SK-MEL-5 (cell line): ENCODE measurements around the gene SIN3B. TPM values are rescaled to one million over a fixed set of nuclear protein-coding genes. Genes with fewer than 3 reads are reported as not detected.
"Not testable (repeated sequence)": the region's sequence is repeated elsewhere in the genome, so short reads cannot be mapped to it uniquely, and the experiment has no call there.

Experiments used
- DNase-seq: peaks from one replicate; pipeline ENCODE4 v3.0.0-alpha.2; 2016; ENCODE audit warnings: low read depth, low spot score
- in situ Hi-C: cut with HindIII; loops from 2 replicates; pipeline ENCODE4 v1.10.0; 2016; ENCODE audit warnings: low sequenced_read_pairs, high pct_unique_total_duplicates, low pct_unique_long_range_greater_than_20kb
- total RNA-seq: library from RNA; depleted of rRNA; stranded (reverse); fragments of >200 nt; shearing (Covaris generic); gene quantifications from 2 replicates; pipeline ENCODE4 v1.2.3, GENCODE V29; 2014

Gene SIN3B
- total RNA-seq, 1 experiment from 2014 or later: 14.4 TPM

GRCh38 chr19:16851031-16851712 is 22.0 kb downstream of the SIN3B start:
- DNase-seq: no peak
- in situ Hi-C loops: no loop called here

DNA sequence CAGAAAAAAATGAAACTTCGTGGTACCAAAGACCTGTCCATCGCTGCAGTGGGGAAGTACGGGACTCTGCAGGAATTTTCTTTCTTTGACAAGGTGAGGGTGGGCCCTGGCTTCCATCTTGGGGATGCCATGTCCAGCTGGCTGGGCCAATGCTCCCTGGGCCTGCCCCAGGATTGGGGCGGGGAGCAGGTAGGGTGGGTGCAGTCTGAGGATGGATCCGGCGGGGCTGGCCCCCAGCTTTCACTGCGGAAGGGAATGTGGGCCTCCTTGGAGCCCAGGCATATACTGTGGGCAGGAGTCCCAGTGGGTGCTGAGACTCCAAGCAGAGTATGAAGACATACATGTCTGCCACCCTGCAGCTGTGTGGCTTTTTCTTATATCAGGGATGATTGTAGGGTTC is 23.9 kb downstream of the SIN3B start:
- no peak for DNase-seq
- in situ Hi-C loops: no loop called here

DNA sequence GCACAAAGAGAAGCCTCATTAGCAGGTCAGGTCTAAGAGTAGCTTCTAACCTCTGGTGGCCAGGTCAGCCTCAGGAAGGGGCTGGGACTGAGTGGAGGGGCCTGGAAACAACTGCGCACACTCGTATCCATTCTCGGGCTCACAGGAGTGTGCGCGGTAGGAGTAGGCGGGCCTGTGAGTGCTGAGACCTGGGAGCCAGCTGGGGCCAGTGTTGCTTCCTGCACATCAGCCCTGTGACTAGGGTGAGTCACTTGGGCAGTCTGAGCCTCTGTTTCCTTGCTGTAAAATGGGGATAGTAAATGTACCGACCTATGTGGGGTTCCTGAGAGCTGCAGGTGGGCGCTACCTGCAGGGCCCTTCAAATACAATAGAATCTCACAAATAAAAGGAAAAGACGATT is 26.9 kb downstream of the SIN3B start:
- in situ Hi-C loops: no loop called here
- no peak for DNase-seq

GRCh38 chr19:16859626-16860025 is 30.4 kb downstream of the SIN3B start:
- in situ Hi-C loops: no loop called here
- DNase-seq: no peak

GRCh38 chr19:16860118-16860517 is 30.9 kb downstream of the SIN3B start:
- in situ Hi-C loops: no loop called here
- DNase-seq: no peak

- no peak for DNase-seq
- in situ Hi-C loops: no loop called here
Measured at GRCh38 chr19:16861011-16861410, 31.8 kb downstream of the SIN3B start.

- in situ Hi-C loops: no loop called here
- no peak for DNase-seq
Measured at GRCh38 chr19:16861834-16862233, 32.6 kb downstream of the SIN3B start.

- no peak for DNase-seq
- in situ Hi-C loops: no loop called here
Measured at GRCh38 chr19:16862826-16863415, 33.7 kb downstream of the SIN3B start.

DNA sequence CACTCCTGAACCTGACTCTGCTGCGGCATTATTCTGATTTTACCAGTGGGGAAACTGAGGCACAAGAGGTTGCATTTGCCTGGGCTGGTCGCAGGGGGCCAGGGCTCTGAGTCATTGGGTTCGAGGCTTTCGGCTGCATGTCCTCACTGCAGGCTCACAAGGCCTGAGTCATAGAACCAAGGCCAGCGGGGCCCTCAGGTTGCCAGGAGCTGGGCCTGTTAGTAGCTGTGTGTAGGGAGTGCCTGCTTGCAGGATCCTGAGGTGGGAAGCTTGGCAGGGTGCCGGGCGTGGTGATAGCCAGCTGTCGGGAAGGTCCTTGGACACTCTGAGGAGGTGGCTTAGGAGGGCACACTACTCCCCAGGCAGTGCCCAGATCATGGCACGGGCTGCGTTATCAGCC is 38.0 kb downstream of the SIN3B start:
- in situ Hi-C loops: no loop called here
- no peak for DNase-seq

DNA sequence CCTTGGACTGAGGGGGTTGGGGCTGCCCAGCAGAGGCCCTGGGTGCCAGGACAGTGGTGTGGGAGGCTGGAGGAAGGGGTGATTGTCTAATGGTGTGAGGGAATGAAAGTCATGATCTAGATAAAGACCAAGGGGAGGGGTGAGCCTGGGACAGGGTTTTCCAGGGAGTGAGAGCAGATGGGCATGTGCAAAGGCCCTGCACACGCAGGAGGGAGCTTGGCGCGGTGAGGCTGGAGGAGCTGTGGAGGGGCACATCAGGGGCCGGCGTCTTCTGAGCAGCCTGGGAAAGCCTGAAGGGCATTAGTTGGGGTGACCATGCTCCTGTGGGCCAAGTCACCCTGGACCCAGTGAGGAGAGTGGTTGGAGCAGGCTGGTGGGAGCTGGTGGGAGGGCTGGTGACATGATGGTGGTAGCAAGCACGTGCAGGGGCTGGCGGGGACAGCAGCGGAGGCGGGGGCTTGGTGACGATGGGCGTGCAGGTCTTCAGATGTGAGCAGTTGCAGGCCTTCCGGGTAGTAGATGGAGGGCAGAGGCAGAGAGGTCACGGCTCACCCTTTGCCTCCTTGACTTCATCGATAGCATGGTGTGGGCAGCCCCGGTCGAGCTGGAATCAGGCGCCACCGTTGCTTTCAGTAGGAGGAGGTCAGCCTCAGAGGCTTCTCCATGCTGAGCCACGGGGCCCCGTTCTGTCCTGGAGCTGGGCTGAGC is 39.4 kb downstream of the SIN3B start:
- DNase-seq: no peak
- in situ Hi-C loops: no loop called here

- in situ Hi-C loops: no loop called here
- no peak for DNase-seq
Measured at GRCh38 chr19:16869331-16869972, 40.3 kb downstream of the SIN3B start.

DNA sequence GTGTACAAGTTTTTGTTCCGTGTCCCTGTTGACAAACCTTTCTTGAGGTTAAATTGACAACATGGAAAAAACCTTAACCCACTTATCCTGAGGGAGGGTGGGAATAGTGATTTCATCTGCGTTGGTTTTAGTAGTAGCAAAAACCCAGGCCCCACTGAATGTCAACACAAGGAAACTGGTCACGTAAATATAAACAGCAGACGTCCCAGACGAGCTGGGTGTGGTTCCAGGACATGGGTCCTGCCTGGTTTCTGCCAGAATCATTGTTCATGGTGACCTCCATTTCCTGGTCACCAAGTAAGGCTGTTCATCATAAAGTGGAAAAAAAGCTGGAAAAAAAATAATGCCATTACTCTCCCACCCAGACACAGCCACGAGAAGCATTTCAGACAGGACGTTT is 42.7 kb downstream of the SIN3B start:
- no peak for DNase-seq
- in situ Hi-C loops: no loop called here

GRCh38 chr19:16872728-16873127 is 43.5 kb downstream of the SIN3B start:
- DNase-seq: no peak
- in situ Hi-C loops: no loop called here

GRCh38 chr19:16873594-16873993 is 44.4 kb downstream of the SIN3B start:
- DNase-seq: no peak
- in situ Hi-C loops: no loop called here

DNA sequence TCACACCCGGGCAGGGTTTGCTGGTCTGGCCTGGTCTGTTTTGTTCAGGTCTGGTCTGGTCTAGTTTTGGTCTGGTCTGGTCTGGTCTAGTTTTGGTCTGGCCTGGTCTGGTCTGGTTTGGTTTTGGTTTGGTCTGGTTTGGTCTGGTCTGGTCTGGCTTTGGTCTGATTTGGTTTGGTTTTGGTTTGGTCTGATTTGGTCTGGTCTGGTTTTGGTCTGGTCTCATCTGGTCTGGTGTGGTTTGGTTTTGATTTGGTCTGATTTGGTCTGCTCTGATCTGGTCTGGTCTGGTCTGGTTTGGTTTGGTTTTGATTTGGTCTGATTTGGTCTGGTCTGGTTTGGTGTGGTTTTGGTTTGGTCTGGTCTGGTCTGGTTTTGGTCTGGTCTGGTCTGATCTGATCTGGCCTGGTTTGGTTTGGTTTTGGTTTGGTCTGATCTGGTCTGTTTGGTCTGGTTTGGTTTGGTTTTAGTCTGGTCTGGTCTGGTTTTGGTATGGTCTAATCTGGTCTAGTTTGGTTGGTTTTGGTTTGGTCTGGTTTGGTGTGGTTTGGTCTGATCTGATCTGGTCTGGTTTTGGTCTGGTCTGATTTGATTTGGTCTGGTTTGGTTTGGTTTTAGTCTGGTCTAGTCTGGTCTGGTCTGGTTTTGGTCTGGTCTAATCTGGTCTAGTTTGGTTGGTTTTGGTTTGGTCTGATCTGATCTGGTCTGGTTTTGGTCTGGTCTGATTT is 45.2 kb downstream of the SIN3B start:
- in situ Hi-C loops: no loop called here
- no peak for DNase-seq

DNA sequence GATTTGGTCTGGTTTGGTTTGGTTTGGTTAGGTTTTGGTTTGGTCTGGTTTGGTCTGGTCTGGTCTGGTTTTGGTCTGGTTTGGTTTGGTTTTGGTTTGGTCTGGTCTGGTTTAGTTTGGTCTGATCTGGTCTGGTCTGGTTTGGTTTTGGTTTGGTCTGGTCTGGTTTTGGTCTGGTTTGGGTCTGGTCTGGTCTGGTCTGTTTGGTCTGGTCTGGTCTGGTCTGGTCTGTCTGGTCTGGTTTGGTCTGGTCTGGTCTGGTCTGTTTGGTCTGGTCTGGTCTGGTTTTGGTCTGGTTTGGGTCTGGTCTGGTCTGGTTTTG is 45.7 kb downstream of the SIN3B start:
- in situ Hi-C loops, DNase-seq: not testable (repeated sequence)

- no peak for DNase-seq
- in situ Hi-C loops: no loop called here
Measured at GRCh38 chr19:16875584-16876555, 46.7 kb downstream of the SIN3B start.
